Measurements from ENCODE around the gene TMC8.

GRCh38 chr17:78111727-78112517 is 18.6 kb upstream of the TMC8 start:
- TF ChIP-seq CTCF (IDR thresholded peaks at IDR 0.05; ENCODE audit: low read length) (no peak), EZH2 (IDR thresholded peaks at IDR 0.05; ENCODE audit: borderline replicate concordance, low read length) (no peak)

Data from OCI-LY1 (cell line).